LNCAP (cell line): ENCODE results near the gene PUSL1.

ENCODE experiments used
- CTCF ChIP-seq: fragments of 450-650 bp; IDR thresholded peaks from 2 replicates; pipeline ENCODE4 v1.5.1; 2017; ENCODE audit warnings: mild to moderate bottlenecking

The PUSL1 gene

GRCh38 chr1:1329304-1330210 is 21.2 kb downstream of the PUSL1 start:
- no peak for TF ChIP-seq CTCF

- no peak for TF ChIP-seq CTCF
Measured at GRCh38 chr1:1330366-1331067, 22.1 kb downstream of the PUSL1 start.

GRCh38 chr1:1331068-1331965 is 22.9 kb downstream of the PUSL1 start, which contains the start of gene TAS1R3:
Gene TAS1R3, plus strand, starts transcription at chr1:1331280. Its CDS starts 66 bp downstream, at chr1:1331346.
- TF ChIP-seq CTCF, result no peak

DNA sequence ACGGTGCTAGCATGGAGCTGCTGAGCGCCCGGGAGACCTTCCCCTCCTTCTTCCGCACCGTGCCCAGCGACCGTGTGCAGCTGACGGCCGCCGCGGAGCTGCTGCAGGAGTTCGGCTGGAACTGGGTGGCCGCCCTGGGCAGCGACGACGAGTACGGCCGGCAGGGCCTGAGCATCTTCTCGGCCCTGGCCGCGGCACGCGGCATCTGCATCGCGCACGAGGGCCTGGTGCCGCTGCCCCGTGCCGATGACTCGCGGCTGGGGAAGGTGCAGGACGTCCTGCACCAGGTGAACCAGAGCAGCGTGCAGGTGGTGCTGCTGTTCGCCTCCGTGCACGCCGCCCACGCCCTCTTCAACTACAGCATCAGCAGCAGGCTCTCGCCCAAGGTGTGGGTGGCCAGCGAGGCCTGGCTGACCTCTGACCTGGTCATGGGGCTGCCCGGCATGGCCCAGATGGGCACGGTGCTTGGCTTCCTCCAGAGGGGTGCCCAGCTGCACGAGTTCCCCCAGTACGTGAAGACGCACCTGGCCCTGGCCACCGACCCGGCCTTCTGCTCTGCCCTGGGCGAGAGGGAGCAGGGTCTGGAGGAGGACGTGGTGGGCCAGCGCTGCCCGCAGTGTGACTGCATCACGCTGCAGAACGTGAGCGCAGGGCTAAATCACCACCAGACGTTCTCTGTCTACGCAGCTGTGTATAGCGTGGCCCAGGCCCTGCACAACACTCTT is 23.8 kb downstream of the PUSL1 start:
- no peak for TF ChIP-seq CTCF

DNA sequence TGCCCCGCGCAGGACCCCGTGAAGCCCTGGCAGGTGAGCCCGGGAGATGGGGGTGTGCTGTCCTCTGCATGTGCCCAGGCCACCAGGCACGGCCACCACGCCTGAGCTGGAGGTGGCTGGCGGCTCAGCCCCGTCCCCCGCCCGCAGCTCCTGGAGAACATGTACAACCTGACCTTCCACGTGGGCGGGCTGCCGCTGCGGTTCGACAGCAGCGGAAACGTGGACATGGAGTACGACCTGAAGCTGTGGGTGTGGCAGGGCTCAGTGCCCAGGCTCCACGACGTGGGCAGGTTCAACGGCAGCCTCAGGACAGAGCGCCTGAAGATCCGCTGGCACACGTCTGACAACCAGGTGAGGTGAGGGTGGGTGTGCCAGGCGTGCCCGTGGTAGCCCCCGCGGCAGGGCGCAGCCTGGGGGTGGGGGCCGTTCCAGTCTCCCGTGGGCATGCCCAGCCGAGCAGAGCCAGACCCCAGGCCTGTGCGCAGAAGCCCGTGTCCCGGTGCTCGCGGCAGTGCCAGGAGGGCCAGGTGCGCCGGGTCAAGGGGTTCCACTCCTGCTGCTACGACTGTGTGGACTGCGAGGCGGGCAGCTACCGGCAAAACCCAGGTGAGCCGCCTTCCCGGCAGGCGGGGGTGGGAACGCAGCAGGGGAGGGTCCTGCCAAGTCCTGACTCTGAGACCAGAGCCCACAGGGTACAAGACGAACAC is 24.5 kb downstream of the PUSL1 start:
- TF ChIP-seq CTCF, result no peak

DNA sequence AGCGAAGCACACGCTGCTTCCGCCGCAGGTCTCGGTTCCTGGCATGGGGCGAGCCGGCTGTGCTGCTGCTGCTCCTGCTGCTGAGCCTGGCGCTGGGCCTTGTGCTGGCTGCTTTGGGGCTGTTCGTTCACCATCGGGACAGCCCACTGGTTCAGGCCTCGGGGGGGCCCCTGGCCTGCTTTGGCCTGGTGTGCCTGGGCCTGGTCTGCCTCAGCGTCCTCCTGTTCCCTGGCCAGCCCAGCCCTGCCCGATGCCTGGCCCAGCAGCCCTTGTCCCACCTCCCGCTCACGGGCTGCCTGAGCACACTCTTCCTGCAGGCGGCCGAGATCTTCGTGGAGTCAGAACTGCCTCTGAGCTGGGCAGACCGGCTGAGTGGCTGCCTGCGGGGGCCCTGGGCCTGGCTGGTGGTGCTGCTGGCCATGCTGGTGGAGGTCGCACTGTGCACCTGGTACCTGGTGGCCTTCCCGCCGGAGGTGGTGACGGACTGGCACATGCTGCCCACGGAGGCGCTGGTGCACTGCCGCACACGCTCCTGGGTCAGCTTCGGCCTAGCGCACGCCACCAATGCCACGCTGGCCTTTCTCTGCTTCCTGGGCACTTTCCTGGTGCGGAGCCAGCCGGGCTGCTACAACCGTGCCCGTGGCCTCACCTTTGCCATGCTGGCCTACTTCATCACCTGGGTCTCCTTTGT is 25.3 kb downstream of the PUSL1 start:
- TF ChIP-seq CTCF, result no peak
